Anterior cingulate cortex (tissue), 58 donors: ENCODE data around the gene GTPBP1.

Experiments
- DNase-seq, 58 donors: peaks; one replicate each; lab custom pipeline; 2025; lab: John Stamatoyannopoulos, UW

The GTPBP1 gene

GRCh38 chr22:38705235-38706100, at the start of gene GTPBP1:
GTPBP1 (plus strand) TSS chr22:38705944; CDS start chr22:38705956, 12 bp downstream.
- peak; percentile 92 to 100 (median 99) for DNase-seq

GRCh38 chr22:38656256-38657044, 49.3 kb upstream of the GTPBP1 start, which contains the start of the genes CBY1 and FAM227A:
CBY1 (plus strand) TSS chr22:38656638; CDS start chr22:38668055, 11,417 bp downstream.
FAM227A (minus strand) TSS chr22:38656392; CDS start chr22:38650168, 6,224 bp downstream.
- DNase-seq, result peak; percentile 65 to 98 (median 91)

- peak in 1 of 58 donors; percentile 11 for DNase-seq
Observed at GRCh38 chr22:38657045-38657909, 48.5 kb upstream of the GTPBP1 start.

DNA sequence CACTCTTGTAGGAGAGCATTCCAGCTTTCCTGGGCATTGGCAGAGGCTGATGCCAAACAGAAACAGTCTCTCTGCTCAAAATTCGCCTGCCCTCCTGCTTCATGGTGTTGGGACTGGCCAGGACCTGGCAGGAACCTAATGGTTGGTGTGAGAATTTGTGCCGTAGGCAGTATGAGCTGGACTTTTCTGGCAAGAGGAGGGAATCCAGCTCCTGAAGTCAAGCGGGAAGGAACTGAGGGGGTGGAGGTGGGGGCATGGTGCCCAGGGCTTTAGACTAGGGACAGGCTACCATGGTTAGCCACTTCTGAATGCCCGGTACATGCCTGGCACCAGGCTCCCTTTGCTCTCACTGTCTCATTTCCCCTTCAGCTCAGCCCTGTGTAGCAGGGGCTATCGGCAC, 30.9 kb upstream of the GTPBP1 start:
- DNase-seq, result peak in 38 of 58 donors; percentile 11 to 67 (median 31)

- no peak for DNase-seq
Observed at GRCh38 chr22:38675833-38676232, 29.9 kb upstream of the GTPBP1 start.

- peak; percentile 37 to 93 (median 84) for DNase-seq
Observed at GRCh38 chr22:38681582-38682335, 24.0 kb upstream of the GTPBP1 start, which contains the start of gene TOMM22. TOMM22 (plus strand) TSS chr22:38681957; CDS start chr22:38681979, 22 bp downstream.

GRCh38 chr22:38684895-38685294, 20.8 kb upstream of the GTPBP1 start:
- DNase-seq, result no peak

DNA sequence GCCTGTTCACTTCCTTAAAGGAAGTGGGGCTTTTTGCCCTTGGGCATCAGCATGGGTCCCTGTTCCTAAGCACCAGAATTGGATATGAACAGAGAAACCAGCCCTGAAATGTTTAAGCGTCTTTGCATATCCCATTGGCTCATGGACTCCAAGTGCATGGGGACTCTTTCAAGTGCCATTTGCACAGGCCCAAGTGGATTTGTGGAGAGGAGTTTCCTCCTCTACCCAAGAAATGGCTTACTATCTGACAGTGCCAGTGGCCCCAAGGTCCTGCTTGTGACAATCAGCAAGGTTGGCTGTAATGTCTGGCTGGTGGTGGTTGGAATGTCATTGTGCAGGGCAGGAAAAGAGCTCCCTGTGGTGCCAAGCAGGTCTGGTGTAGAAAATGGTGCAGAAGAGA, 20.0 kb upstream of the GTPBP1 start:
- no peak for DNase-seq

- DNase-seq, result no peak
Observed at GRCh38 chr22:38689651-38690050, 16.1 kb upstream of the GTPBP1 start.

DNA sequence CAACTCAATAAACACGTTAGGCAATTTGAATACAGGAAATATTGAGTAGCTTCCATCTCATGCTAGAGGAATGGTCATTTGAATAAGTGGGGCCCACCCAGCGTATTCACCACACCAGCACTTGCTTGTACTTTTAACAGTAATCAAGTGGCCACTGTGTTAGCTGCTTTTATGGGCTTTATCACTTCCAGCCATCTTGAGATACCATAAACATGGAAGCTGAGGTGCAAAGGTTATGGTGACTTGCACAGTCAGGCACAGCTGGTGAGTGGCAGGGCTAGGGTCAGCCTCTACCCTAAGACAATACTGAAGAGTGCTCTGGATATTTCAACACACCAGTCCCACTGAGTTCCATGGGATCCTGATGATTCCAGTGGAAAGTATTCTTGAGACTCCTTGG, 11.7 kb upstream of the GTPBP1 start:
- DNase-seq, result no peak

- no peak for DNase-seq
Observed at GRCh38 chr22:38694940-38695339, 10.8 kb upstream of the GTPBP1 start.

- DNase-seq, result no peak
Observed at GRCh38 chr22:38696606-38697424, 8.9 kb upstream of the GTPBP1 start.

DNA sequence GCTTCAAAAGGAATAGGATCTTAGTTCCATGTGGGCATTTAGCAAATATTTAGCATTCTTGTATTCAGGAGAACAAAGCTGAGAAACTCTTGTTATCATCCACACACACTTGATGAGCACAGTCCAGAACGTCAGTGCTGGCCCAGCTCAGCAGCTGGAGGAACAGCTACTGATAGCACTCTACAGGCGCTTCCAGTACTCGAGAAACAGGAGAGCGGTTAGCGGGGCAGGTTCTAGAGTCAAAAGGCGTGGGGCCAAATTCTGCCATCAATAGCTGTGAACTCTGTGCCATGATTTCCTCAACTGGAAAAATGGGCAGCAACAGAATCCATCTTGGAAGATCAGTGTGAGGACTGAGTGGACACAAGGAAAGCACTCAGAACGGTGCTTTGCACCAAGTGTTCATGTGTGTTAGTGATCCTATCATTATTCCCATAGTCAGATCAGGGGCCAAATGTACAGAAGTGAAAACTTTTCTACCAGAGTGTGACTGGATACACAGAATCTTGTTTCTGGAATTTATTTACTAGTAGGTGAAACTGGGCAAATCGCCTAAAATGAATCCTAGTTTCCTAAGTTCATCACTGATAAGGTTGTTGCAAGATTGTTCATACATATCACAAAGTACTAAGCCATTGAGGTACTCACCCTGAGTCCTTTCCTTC, 8.2 kb upstream of the GTPBP1 start:
- peak in 2 of 58 donors; percentile 15 to 20 for DNase-seq

DNA sequence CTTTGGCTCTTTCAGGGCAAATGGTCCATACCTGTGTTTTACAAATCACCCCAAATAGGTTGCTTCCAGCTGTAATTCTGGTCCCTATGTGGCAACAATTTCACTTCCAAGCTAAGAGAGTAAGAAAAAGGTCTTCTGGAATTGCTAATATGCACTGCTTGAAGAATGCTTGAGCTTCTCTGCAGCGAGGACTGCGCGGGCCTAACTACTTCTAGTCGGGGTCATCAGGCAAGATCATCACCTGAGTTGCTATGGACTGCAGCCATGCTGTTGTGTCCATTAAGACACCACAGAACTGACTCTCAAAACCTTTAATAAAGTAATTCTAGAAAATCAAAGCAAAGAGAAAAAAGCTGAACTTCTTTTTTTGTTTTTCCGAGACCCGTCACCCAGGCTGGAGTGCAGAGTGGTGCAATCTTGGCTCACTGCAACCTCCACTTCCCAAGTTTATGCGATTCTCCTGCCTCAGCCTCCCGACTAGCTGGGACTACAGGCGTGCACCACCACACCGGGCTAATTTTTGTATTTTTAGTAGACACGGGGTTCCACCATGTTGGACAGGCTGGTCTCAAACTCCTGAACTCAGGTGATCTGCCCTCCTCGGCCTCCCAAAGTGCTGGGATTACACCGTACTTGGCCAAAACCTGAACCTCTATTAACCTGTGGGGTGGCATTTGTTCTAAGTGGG, 7.2 kb upstream of the GTPBP1 start:
- DNase-seq, result no peak

DNA sequence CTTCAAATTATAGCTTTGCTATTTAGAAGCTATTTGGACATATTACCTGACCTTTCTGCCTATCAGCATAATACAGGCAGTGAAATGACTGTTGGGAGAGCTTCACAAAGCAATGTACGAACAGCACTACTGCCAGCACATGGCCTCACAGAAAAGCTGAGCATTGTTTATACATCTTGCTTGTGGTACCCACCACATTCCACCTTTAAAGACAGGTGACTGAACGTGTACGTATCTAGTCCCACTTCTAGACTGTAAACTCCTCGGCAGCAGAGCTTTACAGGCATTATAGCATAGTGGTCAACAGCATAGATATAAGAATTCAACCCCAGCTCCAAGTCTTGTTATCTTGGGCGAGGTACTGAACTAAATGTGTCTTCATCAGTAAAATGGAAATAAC, 6.6 kb upstream of the GTPBP1 start:
- DNase-seq, result no peak

GRCh38 chr22:38699784-38700183, 6.0 kb upstream of the GTPBP1 start:
- no peak for DNase-seq

DNA sequence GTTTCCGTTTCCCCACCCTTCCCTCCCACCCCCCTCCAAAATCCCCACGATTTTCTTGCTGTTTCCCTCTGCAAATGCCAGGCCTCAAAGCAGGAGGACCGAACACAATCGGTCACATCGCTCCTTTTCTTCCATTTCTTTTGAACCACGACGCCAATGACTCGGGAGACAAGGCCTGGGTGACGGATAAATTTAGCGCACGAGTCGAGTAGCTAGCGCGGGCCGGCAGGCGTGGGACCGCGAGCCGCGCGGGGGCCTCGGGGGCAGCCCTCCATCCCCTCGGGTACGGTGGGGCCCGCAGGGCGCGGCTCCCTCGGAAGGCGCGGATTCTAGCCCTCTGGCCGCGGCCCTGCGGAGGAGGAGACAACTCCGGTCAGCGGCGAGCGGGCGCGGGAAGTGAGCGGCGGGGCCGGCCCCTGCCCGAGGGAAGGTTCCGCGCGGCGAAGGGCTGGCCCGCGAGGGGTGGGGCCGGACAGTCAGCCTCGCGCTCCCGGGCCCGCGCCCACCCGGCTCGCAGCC, 5.4 kb upstream of the GTPBP1 start:
- DNase-seq, result peak in 8 of 58 donors; percentile 24 to 82 (median 58)
